Uterine smooth muscle cell (primary cell): ENCODE data around the gene RHOG. TPM values are rescaled to one million over a fixed set of nuclear protein-coding genes. Genes with fewer than 3 reads are reported as not detected.

Experiments used
- total RNA-seq: library from RNA; depleted of rRNA; stranded (reverse); fragments of >200 nt; gene quantifications from 2 replicates; pipeline ENCODE4 v1.2.3, GENCODE V29; 2014

RHOG gene
- 10.4 and 11.4 TPM in 2 replicates for total RNA-seq

GRCh38 chr11:3840870-3841425 is at the start of gene RHOG:
TSS of gene RHOG (minus strand) at chr11:3840959. CDS start at chr11:3828138, 12,821 bp downstream.

DNA sequence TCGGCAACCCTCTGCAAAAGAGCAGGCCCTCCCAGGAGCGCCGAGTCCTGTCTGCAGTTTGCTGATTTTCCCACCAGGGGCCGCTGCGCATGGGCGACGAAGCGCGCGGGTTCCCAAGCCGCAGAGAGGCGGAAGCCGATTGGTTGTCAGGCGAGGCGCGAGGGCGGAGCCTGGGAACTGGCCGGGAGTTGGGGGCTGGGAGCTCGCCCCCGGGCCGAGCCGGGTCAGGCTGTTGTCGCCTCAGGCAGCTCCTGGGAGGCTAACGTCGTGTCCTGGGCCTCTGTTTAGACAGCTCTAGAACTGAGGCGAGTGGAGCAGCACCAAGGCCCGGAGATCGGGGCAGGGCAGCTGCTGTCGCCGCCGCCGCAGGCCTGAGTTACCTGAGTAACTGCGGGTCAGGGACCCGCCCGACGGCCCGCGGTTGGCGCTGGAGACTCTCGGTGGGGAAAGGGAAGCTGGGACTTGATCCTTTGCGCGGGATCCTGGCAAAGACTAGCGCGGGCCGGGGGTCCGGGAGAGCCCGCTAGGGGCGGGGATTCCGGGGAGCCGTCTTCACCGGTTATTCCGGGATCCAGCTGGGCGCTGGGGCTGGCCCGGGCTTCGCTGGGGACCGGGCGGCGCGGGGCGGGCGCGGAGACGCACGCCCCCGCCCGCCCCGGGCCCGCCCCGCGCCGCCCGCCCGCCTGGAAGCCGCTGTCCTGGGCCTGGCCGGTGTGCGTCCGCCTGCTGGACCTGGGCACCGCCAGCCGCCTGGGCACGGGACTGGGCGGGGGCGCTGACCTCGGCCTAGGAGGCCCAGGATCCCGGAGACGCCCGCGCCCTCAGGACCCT is 14.4 kb upstream of the RHOG start, which contains the start of gene STIM1:
Gene STIM1 (plus strand): TSS at position 688 of the 831 bp plus-strand sequence. CDS start 607 bp downstream, outside the sequence.

GRCh38 chr11:3807909-3808860 is 32.6 kb downstream of the RHOG start, which contains the start of gene PGAP2:
TSS of gene PGAP2 (plus strand) at chr11:3808560. CDS start at chr11:3811260, 2,700 bp downstream.

GRCh38 chr11:3797329-3798090 is 43.2 kb downstream of the RHOG start, which contains the start of gene NUP98:
TSS of gene NUP98 (minus strand) at chr11:3797554. CDS start at chr11:3782117, 15,437 bp downstream.

Other genes with a start within 250 kb of the RHOG start
- 0.55 and 0.75 TPM in 2 replicates for gene ART5, start 199.0 kb downstream of the RHOG start, total RNA-seq
- gene ART1, start 195.8 kb downstream of the RHOG start, total RNA-seq, result not detected in 2 replicates
- 0.66 and 0.75 TPM in 2 replicates for gene CHRNA10, start 169.6 kb downstream of the RHOG start, total RNA-seq
- 111 and 141 TPM in 2 replicates for gene NUP98, start 43.4 kb downstream of the RHOG start, total RNA-seq
- 11.0 and 11.1 TPM in 2 replicates for gene PGAP2, start 32.4 kb downstream of the RHOG start, total RNA-seq
- 35.9 and 45.5 TPM in 2 replicates for gene STIM1, start 14.7 kb upstream of the RHOG start, total RNA-seq